HT1080 (cell line): ENCODE measurements around the gene MYL6B. TPM values are rescaled to one million over a fixed set of nuclear protein-coding genes. Genes with fewer than 3 reads are reported as not detected.
A peak's percentile ranks its signal among the peaks of the same experiment; 100 is the strongest.
"Not testable (repeated sequence)": the region's sequence is repeated elsewhere in the genome, so short reads cannot be mapped to it uniquely, and the experiment has no call there.

Experiments
- DNase-seq: peaks from one replicate; pipeline ENCODE4 v3.0.0-alpha.2; 2015; ENCODE audit warnings: low read depth
- total RNA-seq: library from RNA; depleted of rRNA; stranded (reverse); fragments of >200 nt; shearing (Covaris generic); gene quantifications from 2 replicates; pipeline ENCODE4 v1.2.3, GENCODE V29; 2014

MYL6B gene
- total RNA-seq, 1 experiment from 2014 or later = 127 TPM

GRCh38 chr12:56151672-56152131 is 685 bp upstream of the MYL6B start:
- DNase-seq = no peak

GRCh38 chr12:56152756-56153677 is 630 bp downstream of the MYL6B start:
- no peak for DNase-seq

- no peak for DNase-seq
Observed at GRCh38 chr12:56153678-56154065, 1.3 kb downstream of the MYL6B start.

- DNase-seq = no peak
Observed at GRCh38 chr12:56154246-56154771, 1.9 kb downstream of the MYL6B start.

- no peak for DNase-seq
Observed at GRCh38 chr12:56154818-56155217, 2.4 kb downstream of the MYL6B start.

GRCh38 chr12:56155256-56155845 is 3.0 kb downstream of the MYL6B start:
- DNase-seq = no peak

GRCh38 chr12:56156464-56157200 is 4.2 kb downstream of the MYL6B start:
- not testable (repeated sequence) for DNase-seq

- peak; percentile 88 for DNase-seq
Observed at GRCh38 chr12:56157201-56158028, 5.0 kb downstream of the MYL6B start.

GRCh38 chr12:56158029-56158925 is 5.9 kb downstream of the MYL6B start, which contains the start of gene MYL6:
Gene MYL6, plus strand, starts transcription at chr12:56158359. Its CDS starts 43 bp downstream, at chr12:56158402.
- peak; percentile 93 for DNase-seq

GRCh38 chr12:56158926-56159461 is 6.6 kb downstream of the MYL6B start:
- DNase-seq = peak; percentile 68

GRCh38 chr12:56159482-56160192 is 7.2 kb downstream of the MYL6B start:
- no peak for DNase-seq

GRCh38 chr12:56160193-56160763 is 7.9 kb downstream of the MYL6B start:
- DNase-seq = peak; percentile 87

GRCh38 chr12:56160894-56161689 is 8.7 kb downstream of the MYL6B start:
- DNase-seq = no peak

- no peak for DNase-seq
Observed at GRCh38 chr12:56161690-56162351, 9.4 kb downstream of the MYL6B start.

GRCh38 chr12:56162468-56163290 is 10.3 kb downstream of the MYL6B start:
- no peak for DNase-seq
